ENCODE data around the gene GNAZ.

DNA sequence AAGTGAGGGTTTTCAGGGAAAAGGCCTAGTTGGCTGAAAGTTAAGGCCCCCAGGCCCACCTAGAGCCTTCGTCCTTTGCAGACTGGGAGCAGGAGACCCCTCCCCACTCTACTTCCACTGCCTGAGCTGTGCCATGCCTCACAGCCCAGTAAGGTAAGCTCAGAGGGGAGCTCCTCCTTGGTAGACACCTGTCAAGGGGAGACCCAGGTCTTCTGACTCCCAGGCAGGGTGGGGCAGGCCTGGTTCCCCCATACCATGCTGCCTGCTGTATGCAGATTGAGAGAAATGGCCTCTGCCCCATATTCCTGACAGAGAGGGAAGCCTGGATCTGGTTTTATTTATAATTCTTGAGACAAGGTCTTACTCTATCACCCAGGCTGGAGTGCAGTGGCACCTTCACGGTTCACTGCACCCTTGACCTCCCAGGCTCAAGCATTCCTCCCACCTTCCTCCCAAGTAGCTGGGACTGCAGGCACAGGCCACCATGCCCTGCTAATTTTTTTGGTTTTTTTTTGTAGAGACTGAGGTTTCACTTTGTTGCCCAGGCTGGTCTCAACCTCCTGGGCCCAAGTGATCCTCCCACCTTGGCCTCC lies 75.7 kb downstream of the GNAZ start:
- TF ChIP-seq, protein P1, sequence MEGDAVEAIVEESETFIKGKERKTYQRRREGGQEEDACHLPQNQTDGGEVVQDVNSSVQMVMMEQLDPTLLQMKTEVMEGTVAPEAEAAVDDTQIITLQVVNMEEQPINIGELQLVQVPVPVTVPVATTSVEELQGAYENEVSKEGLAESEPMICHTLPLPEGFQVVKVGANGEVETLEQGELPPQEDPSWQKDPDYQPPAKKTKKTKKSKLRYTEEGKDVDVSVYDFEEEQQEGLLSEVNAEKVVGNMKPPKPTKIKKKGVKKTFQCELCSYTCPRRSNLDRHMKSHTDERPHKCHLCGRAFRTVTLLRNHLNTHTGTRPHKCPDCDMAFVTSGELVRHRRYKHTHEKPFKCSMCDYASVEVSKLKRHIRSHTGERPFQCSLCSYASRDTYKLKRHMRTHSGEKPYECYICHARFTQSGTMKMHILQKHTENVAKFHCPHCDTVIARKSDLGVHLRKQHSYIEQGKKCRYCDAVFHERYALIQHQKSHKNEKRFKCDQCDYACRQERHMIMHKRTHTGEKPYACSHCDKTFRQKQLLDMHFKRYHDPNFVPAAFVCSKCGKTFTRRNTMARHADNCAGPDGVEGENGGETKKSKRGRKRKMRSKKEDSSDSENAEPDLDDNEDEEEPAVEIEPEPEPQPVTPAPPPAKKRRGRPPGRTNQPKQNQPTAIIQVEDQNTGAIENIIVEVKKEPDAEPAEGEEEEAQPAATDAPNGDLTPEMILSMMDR (IDR thresholded peaks at IDR 0.05): no peak
- no peak for TF ChIP-seq POLR2A (IDR thresholded peaks at IDR 0.05)
